GM18868 (cell line): Measurements from ENCODE around the gene KLF13.

Experiments
- ATAC-seq: cut with Tn5 transposase; IDR thresholded peaks from one replicate; pipeline ENCODE4 v1.9.1; 2021; ENCODE audit warnings: mild to moderate bottlenecking, moderate library complexity; ENCODE audit not compliant: unreplicated experiment

The KLF13 gene

GRCh38 chr15:31330836-31331235, 4.2 kb downstream of the KLF13 start:
- ATAC-seq: no peak

- ATAC-seq: no peak
Measured at GRCh38 chr15:31331389-31331788, 4.8 kb downstream of the KLF13 start.

- ATAC-seq: no peak
Measured at GRCh38 chr15:31332020-31332680, 5.5 kb downstream of the KLF13 start.

GRCh38 chr15:31332681-31333071, 6.0 kb downstream of the KLF13 start:
- ATAC-seq: no peak

GRCh38 chr15:31333119-31333518, 6.5 kb downstream of the KLF13 start:
- no peak for ATAC-seq

- no peak for ATAC-seq
Measured at GRCh38 chr15:31333820-31334219, 7.2 kb downstream of the KLF13 start.

- ATAC-seq: no peak
Measured at GRCh38 chr15:31335989-31336592, 9.5 kb downstream of the KLF13 start.

GRCh38 chr15:31336593-31337295, 10.1 kb downstream of the KLF13 start:
- ATAC-seq: no peak

GRCh38 chr15:31337352-31338031, 10.9 kb downstream of the KLF13 start:
- ATAC-seq: no peak

GRCh38 chr15:31338318-31338878, 11.8 kb downstream of the KLF13 start:
- peak; percentile 64 for ATAC-seq

- ATAC-seq: peak; percentile 60
Measured at GRCh38 chr15:31338879-31339557, 12.4 kb downstream of the KLF13 start.

- ATAC-seq: no peak
Measured at GRCh38 chr15:31339558-31339895, 12.9 kb downstream of the KLF13 start.

- ATAC-seq: no peak
Measured at GRCh38 chr15:31340047-31340446, 13.4 kb downstream of the KLF13 start.

- no peak for ATAC-seq
Measured at GRCh38 chr15:31340592-31340991, 14.0 kb downstream of the KLF13 start.

- no peak for ATAC-seq
Measured at GRCh38 chr15:31341071-31341470, 14.4 kb downstream of the KLF13 start.

GRCh38 chr15:31341496-31342195, 15.0 kb downstream of the KLF13 start:
- no peak for ATAC-seq

GRCh38 chr15:31342381-31342780, 15.7 kb downstream of the KLF13 start:
- no peak for ATAC-seq

- ATAC-seq: no peak
Measured at GRCh38 chr15:31342781-31343626, 16.4 kb downstream of the KLF13 start.

GRCh38 chr15:31343831-31344230, 17.2 kb downstream of the KLF13 start:
- no peak for ATAC-seq
